ENCODE results near the gene CRACR2B.
A peak's percentile ranks its signal among the peaks of the same experiment; 100 is the strongest.

The CRACR2B gene

GRCh38 chr11:811446-812245 lies 16.1 kb upstream of the CRACR2B start:
- DNase-seq = no peak

- no peak for DNase-seq
These were observed 15.3 kb upstream of the CRACR2B start for GRCh38 chr11:812390-812789.

GRCh38 chr11:813072-813455 lies 14.7 kb upstream of the CRACR2B start:
- no peak for DNase-seq

- DNase-seq = no peak
These were observed 14.1 kb upstream of the CRACR2B start for GRCh38 chr11:813456-814096.

GRCh38 chr11:815675-816432 lies 11.9 kb upstream of the CRACR2B start:
- DNase-seq = no peak

GRCh38 chr11:816433-816779 lies 11.3 kb upstream of the CRACR2B start:
- DNase-seq = no peak

- DNase-seq = no peak
These were observed 9.2 kb upstream of the CRACR2B start, which contains the start of gene PNPLA2 for GRCh38 chr11:818396-819128. Gene PNPLA2, plus strand, starts transcription at chr11:818914. Its CDS starts 805 bp downstream, at chr11:819719.

GRCh38 chr11:819129-819931 lies 8.4 kb upstream of the CRACR2B start:
- peak; percentile 84 to 94 (median 90) for DNase-seq

- peak; percentile 89 to 97 (median 92) for DNase-seq
These were observed 7.6 kb upstream of the CRACR2B start for GRCh38 chr11:819943-820649.

- DNase-seq = no peak
These were observed 6.8 kb upstream of the CRACR2B start for GRCh38 chr11:820655-821511.

GRCh38 chr11:821512-822371 lies 6.0 kb upstream of the CRACR2B start:
- no peak for DNase-seq

- DNase-seq = no peak
These were observed 4.1 kb upstream of the CRACR2B start for GRCh38 chr11:823441-824291.

GRCh38 chr11:824292-824880 lies 3.3 kb upstream of the CRACR2B start:
- DNase-seq = no peak

GRCh38 chr11:824942-825341 lies 2.8 kb upstream of the CRACR2B start:
- no peak for DNase-seq

GRCh38 chr11:825366-826226 lies 2.1 kb upstream of the CRACR2B start:
- DNase-seq = no peak

- no peak for DNase-seq
These were observed 1.5 kb upstream of the CRACR2B start for GRCh38 chr11:826227-826621.

GRCh38 chr11:826836-827145 lies 928 bp upstream of the CRACR2B start:
- DNase-seq = no peak

Measured in T-helper 2 cell (primary cell).